GM06990 (cell line): ENCODE data around the gene METTL18.

ENCODE experiments used
- DNase-seq: peaks from one replicate; pipeline ENCODE4 v3.0.0-alpha.2; 2011; ENCODE audit not compliant: insufficient read length; ENCODE audit errors: extremely low read depth
- H3K27me3 ChIP-seq: replicated peaks from 2 replicates; pipeline ENCODE4 v1.6.0; 2011; ENCODE audit warnings: low read length; ENCODE audit not compliant: control insufficient read depth, insufficient read depth
- H3K36me3 ChIP-seq: 2 replicates; pipeline ENCODE4 v1.5.1; 2011; ENCODE audit warnings: low read length; ENCODE audit not compliant: control insufficient read depth, insufficient read depth
- H3K4me3 ChIP-seq: replicated peaks from 2 replicates; pipeline ENCODE4 v1.5.1; 2011; ENCODE audit warnings: low read depth, mild to moderate bottlenecking, control low read depth, low read length
- TF ChIP-seq, protein P1 (sequence below): IDR thresholded peaks from 2 replicates; pipeline ENCODE4 v1.5.1; 2011; ENCODE audit warnings: low read length, control low read depth, mild to moderate bottlenecking, inconsistent platforms; ENCODE audit not compliant: insufficient read depth, poor library complexity, severe bottlenecking

The METTL18 gene

DNA sequence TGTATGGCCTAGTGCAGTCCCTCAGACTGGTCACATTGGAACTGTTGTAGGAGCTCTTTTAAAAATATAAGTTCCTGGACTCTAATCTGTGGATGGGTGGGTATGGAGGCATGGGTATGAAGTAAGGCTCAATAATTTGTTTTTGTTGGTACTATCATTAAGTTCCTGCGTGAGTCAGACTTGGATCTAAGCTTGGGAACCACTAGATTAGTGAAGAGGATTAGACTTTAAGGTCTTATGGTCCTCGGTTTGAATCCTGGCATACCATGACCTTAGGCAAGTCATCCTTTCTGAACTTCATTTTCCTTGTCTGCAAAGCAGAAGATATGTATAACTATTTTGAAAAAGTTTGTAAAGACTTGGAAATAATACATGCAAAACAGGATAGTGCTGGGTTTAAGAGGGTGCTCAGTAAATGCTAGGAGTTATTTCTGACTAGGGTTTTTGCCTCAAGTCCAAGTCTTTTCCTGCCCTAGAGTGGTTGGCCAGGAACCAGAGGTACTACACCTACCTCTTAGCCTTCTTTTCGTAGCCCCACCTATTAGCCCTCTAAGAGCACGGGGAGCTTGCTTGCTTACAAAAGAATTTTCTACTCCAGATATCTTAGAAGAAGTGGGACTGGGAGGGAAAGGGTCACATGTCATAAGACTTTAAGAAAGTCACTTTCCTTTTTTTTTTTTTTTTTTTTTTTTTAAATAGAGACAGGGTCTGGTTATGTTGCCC lies 38.6 kb upstream of the METTL18 start:
- TF ChIP-seq, protein P1, sequence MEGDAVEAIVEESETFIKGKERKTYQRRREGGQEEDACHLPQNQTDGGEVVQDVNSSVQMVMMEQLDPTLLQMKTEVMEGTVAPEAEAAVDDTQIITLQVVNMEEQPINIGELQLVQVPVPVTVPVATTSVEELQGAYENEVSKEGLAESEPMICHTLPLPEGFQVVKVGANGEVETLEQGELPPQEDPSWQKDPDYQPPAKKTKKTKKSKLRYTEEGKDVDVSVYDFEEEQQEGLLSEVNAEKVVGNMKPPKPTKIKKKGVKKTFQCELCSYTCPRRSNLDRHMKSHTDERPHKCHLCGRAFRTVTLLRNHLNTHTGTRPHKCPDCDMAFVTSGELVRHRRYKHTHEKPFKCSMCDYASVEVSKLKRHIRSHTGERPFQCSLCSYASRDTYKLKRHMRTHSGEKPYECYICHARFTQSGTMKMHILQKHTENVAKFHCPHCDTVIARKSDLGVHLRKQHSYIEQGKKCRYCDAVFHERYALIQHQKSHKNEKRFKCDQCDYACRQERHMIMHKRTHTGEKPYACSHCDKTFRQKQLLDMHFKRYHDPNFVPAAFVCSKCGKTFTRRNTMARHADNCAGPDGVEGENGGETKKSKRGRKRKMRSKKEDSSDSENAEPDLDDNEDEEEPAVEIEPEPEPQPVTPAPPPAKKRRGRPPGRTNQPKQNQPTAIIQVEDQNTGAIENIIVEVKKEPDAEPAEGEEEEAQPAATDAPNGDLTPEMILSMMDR = no peak
- peaks cover 4% of the 10 kb centered on the region for H3K36me3 ChIP-seq
- DNase-seq = no peak

DNA sequence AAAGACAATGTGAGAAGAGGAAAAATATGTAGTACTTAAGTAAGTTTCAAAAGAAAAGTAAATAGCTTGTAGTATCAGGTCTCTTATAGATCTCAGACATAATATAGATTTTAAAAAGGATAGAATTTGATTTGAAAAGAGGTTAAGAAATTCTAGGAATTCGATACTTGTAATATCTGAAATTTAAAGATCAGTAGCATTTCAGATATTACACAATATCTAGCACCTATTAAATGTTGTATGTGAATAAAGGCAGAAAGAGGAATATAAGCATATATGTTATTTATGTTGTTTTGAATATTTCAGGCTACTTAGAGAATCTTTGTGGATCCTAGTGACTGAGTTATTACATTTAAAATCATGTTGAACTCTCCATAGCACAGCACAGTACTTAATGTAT lies 35.0 kb upstream of the METTL18 start:
- TF ChIP-seq, protein P1 = no peak
- Histone ChIP-seq H3K36me3 (peaks cover 4% of the 10 kb centered on the region), H3K27me3 (no peaks in the 10 kb centered on the region), H3K4me3 (no peak overlapping the region)
- DNase-seq = no peak

More for the DNA sequence above, 38.6 kb upstream of the METTL18 start:
- Histone ChIP-seq H3K27me3 (no peaks in the 10 kb centered on the region), H3K4me3 (no peak overlapping the region)

DNA sequence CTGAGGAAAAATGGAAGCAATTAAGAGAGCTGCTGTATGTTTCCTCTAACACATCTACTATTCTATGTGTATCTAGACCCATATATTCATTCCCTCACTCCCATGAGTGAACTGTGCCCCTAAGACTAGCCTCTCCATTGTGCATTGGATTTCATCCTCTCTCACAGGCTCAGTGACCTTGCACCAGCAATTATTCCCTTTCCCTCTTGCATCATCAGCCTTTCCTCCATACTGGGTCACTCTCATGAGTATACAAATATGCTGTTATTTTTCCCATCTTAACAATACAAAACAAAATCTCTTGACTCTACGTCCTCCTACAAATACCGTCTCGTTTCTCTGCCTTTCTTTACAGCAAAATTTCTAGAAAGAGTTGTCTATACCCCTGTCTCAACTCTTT lies 29.4 kb upstream of the METTL18 start:
- TF ChIP-seq, protein P1 = no peak
- Histone ChIP-seq H3K36me3 (peaks cover 4% of the 10 kb centered on the region), H3K27me3 (no peaks in the 10 kb centered on the region), H3K4me3 (no peak overlapping the region)
- DNase-seq = no peak

DNA sequence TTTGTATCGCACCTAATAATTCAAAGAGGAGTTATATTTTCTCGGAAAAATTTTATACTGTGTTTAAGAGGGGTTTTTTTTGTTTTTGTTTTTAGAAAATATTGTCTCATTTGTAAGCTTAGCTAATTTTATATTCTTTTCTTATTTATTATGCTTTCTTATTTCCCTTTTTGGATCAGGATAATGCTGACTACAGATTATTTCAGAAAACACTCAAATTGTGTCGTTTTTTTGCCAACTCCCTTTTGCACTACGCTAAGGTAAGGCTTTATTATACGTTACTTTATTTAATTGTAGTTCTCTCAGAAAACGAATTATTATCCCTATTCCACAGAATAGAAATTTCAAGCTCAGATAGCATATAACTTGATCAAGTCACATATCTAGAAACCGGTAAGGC lies 26.8 kb upstream of the METTL18 start:
- Histone ChIP-seq H3K27me3 (no peaks in the 10 kb centered on the region), H3K4me3 (no peak overlapping the region), H3K36me3 (peaks cover 4% of the 10 kb centered on the region)
- TF ChIP-seq, protein P1 = no peak
- DNase-seq = no peak

DNA sequence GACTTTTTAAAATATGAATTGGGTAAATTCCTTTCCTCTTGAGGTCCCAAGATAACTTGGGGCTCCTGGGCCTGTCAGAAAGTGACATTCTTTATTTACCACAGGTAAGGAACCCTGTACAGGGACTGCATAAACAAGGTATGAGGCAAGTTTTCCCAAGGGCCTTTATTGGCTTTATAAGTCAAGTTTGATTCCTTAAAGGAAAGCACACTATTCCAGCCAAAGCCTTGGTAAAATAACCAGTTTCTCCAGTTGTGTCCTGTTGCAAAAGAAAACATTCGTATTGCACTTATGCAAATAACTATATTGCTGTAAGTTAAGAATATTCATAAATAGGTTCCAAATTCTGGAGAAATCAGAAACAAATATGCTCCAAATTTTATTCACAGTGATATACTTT lies 21.9 kb upstream of the METTL18 start:
- no peak overlapping the region for H3K4me3 ChIP-seq
- H3K36me3 ChIP-seq = peaks cover 2% of the 10 kb centered on the region
- TF ChIP-seq, protein P1 = no peak
- DNase-seq = no peak
- H3K27me3 ChIP-seq = no peaks in the 10 kb centered on the region

DNA sequence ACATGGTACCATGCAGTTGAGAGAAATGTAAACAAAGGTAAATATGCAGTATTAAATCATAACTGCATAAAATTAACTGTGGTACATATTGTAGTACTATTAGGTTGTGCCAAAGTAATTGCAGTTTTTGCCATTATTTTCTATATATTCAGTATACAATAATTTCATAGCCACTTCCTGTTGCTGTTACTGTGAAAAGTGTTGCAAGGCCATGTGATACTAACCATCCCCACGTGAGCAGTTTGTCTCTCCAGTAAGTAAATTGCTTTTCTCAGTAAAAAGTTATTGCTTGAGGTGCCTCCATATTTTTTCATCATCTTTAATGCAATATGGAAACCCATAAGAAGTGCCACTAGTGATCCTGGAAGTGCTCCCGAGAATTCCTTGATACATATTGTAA lies 19.6 kb upstream of the METTL18 start:
- TF ChIP-seq, protein P1 = no peak
- Histone ChIP-seq H3K4me3 (no peak overlapping the region), H3K27me3 (no peaks in the 10 kb centered on the region), H3K36me3 (peaks cover 2% of the 10 kb centered on the region)
- no peak for DNase-seq
